Ishikawa (cell line): ENCODE data around the gene EYA2.
A peak's percentile ranks its signal among the peaks of the same experiment; 100 is the strongest.

Source experiments
- CEBPB ChIP-seq: IDR thresholded peaks from 2 replicates; pipeline ENCODE4 v1.6.1; 2012
- CREB1 ChIP-seq: IDR thresholded peaks from 2 replicates; pipeline ENCODE4 v1.6.1; 2012; ENCODE audit warnings: low read depth
- EGR1 ChIP-seq: IDR thresholded peaks from 2 replicates; pipeline ENCODE4 v1.6.1; 2012
- EP300 ChIP-seq: IDR thresholded peaks from 2 replicates; pipeline ENCODE4 v1.6.1; 2012; ENCODE audit warnings: borderline replicate concordance
- FOXM1 ChIP-seq: IDR thresholded peaks from 2 replicates; pipeline ENCODE4 v1.6.1; 2012; ENCODE audit warnings: low read depth, borderline replicate concordance
- MAX ChIP-seq: IDR thresholded peaks from 2 replicates; pipeline ENCODE4 v1.6.1; 2012
- NFIC ChIP-seq: IDR thresholded peaks from 2 replicates; pipeline ENCODE4 v1.6.1; 2012
- RAD21 ChIP-seq: IDR thresholded peaks from 2 replicates; pipeline ENCODE4 v1.6.1; 2012; ENCODE audit warnings: low read depth
- REST ChIP-seq: IDR thresholded peaks from 2 replicates; pipeline ENCODE4 v1.6.1; 2012; ENCODE audit warnings: low read depth, mild to moderate bottlenecking
- TAF1 ChIP-seq: IDR thresholded peaks from 2 replicates; pipeline ENCODE4 v1.6.1; 2012; ENCODE audit warnings: low read depth, mild to moderate bottlenecking
- TCF12 ChIP-seq: IDR thresholded peaks from 2 replicates; pipeline ENCODE4 v1.6.1; 2012; ENCODE audit warnings: low read depth
- TEAD4 ChIP-seq: IDR thresholded peaks from 2 replicates; pipeline ENCODE4 v1.6.1; 2012
- YY1 ChIP-seq: IDR thresholded peaks from 2 replicates; pipeline ENCODE4 v1.6.1; 2012; ENCODE audit warnings: low read depth
- TF ChIP-seq, protein P1 (sequence below): IDR thresholded peaks from 2 replicates; pipeline ENCODE4 v1.6.1; 2012

EYA2 gene

GRCh38 chr20:47159166-47159565, 264.5 kb downstream of the EYA2 start:
- TF ChIP-seq CEBPB (no peak), REST (no peak), FOXM1 (no peak), YY1 (no peak), EP300 (no peak)

DNA sequence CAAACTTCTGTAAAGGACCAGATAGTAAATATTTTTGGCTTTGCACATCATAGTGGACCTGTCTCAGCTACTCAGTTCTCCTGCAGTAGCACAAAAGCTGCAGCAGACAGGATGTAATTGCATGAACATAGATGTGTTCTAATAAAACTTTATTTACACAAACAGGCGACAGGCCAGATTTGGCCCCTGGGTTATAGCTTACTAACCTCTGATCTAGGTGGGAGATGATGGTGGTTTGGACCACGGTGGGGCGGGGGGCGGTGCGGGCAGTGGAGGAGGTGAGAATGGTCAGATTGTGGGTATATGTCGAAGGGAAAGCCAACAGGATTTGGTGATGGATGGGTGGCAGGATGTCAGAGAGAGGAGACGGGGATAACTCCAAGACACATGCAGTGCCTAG, 265.6 kb downstream of the EYA2 start:
- TF ChIP-seq TCF12 (no peak), RAD21 (no peak), TEAD4 (no peak), MAX (no peak), FOXM1 (no peak), NFIC (no peak), REST (no peak), EGR1 (no peak), TAF1 (no peak), EP300 (no peak), CREB1 (no peak), CEBPB (no peak), YY1 (no peak)
- TF ChIP-seq, protein P1, sequence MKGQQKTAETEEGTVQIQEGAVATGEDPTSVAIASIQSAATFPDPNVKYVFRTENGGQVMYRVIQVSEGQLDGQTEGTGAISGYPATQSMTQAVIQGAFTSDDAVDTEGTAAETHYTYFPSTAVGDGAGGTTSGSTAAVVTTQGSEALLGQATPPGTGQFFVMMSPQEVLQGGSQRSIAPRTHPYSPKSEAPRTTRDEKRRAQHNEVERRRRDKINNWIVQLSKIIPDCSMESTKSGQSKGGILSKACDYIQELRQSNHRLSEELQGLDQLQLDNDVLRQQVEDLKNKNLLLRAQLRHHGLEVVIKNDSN: no peak

- TF ChIP-seq NFIC: no peak
- no peak for TF ChIP-seq FOXM1
- no peak for TF ChIP-seq YY1
- TF ChIP-seq EGR1: no peak
- TF ChIP-seq, protein P1: no peak
- no peak for TF ChIP-seq MAX
- no peak for TF ChIP-seq EP300
- no peak for TF ChIP-seq TAF1
- no peak for TF ChIP-seq RAD21
- TF ChIP-seq TCF12: no peak
- TF ChIP-seq REST: no peak
- no peak for TF ChIP-seq TEAD4
- no peak for TF ChIP-seq CEBPB
Observed at GRCh38 chr20:47160992-47161391, 266.3 kb downstream of the EYA2 start.

DNA sequence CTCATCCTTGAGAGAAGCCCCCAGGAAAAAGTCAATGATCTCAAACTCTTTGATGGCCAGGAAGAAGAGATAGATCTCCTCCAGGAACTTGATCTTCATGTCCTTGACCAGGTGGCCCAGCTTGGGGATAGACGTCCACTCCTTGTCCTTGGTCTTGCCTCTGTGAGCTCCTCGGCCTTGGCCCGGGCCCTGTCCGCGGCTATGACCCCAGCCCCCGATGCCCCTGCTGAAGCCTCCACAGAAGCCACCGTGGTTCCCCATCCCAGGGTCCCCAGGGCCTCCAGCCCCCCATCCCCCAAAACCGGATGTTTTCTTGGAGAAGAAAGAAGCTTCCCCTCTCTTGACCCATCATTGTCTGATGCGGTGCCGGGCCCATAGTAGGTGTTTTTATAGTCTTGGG, 266.8 kb downstream of the EYA2 start:
- TF ChIP-seq EGR1 (no peak), YY1 (no peak), FOXM1 (no peak), TAF1 (no peak), EP300 (no peak), NFIC (no peak), CEBPB (no peak), MAX (no peak)

- TF ChIP-seq MAX (no peak), REST (peak; percentile 32; the same call in 1 of the 2 replicates)
Observed at GRCh38 chr20:47164140-47164539, 269.5 kb downstream of the EYA2 start.
